SK-N-SH (cell line): ENCODE measurements around the gene ACAP2. TPM values are rescaled to one million over a fixed set of nuclear protein-coding genes. Genes with fewer than 3 reads are reported as not detected.

ENCODE experiments used
- CTCF ChIA-PET: fragments of 300-600, 350-600 bp; formaldehyde crosslinking; extraction: SDS; loops from one replicate; lab custom pipeline; 2021; lab: Yijun Ruan, JAX
- POLR2A ChIA-PET: fragments of 350-600 bp; sonication (Branson Sonifier 250); formaldehyde crosslinking; extraction: SDS; loops from one replicate; lab custom pipeline; 2020; ENCODE audit warnings: antibody characterized with exemption, inconsistent platforms; lab: Yijun Ruan, JAX
- DNase-seq: peaks from one replicate; pipeline ENCODE4 v3.0.0; 2012
- H2AFZ ChIP-seq: fragments of 200-600 bp; sonication (generic); 2 replicates; pipeline ENCODE4 v1.8.1; 2016; ENCODE audit warnings: antibody characterized with exemption, mild to moderate bottlenecking, low read depth
- H3F3A ChIP-seq: fragments of 200-600 bp; sonication (generic); replicated peaks from 2 replicates; pipeline ENCODE3; 2016; ENCODE audit warnings: antibody characterized with exemption, mild to moderate bottlenecking; ENCODE audit not compliant: insufficient read depth
- H3K27ac ChIP-seq, 2 experiments: fragments of 200-500 bp in 1 of 2; fragments of 200-600 bp in 1 of 2; sonication (Bioruptor generic) in 1 of 2; sonication (generic), shearing (Covaris generic) in 1 of 2; 2 replicates each; pipeline versions ENCODE4 v1.5.1 to v1.6.1; 2014 to 2016; ENCODE audit warnings: low read depth in 2 of 2, inconsistent platforms in 1 of 2, low read length in 1 of 2, mild to moderate bottlenecking in 1 of 2, mixed read lengths in 1 of 2
- H3K27me3 ChIP-seq: fragments of 200-600 bp; sonication (generic), shearing (Covaris generic); 2 replicates; pipeline ENCODE4 v1.6.1; 2016; ENCODE audit warnings: mixed run types; ENCODE audit not compliant: insufficient read depth
- H3K36me3 ChIP-seq, 2 experiments: fragments of 200-500 bp in 1 of 2; fragments of 200-600 bp in 1 of 2; sonication (Bioruptor generic) in 1 of 2; sonication (generic) in 1 of 2; replicated peaks in 1 of 2; 2 replicates each; pipeline versions ENCODE3 to v1.5.1; 2014 to 2016; ENCODE audit warnings: low read length in 1 of 2, mild to moderate bottlenecking in 1 of 2; ENCODE audit not compliant: insufficient read depth in 2 of 2, control insufficient read depth in 1 of 2
- H3K4me1 ChIP-seq, 2 experiments: fragments of 200-500 bp in 1 of 2; fragments of 200-600 bp in 1 of 2; sonication (Bioruptor generic) in 1 of 2; sonication (generic), shearing (Covaris generic) in 1 of 2; 2 replicates each; pipeline versions ENCODE4 v1.5.1 to v1.6.1; 2014 to 2016; ENCODE audit warnings: low read depth in 1 of 2, low read length in 1 of 2, mixed run types in 1 of 2; ENCODE audit not compliant: insufficient read depth in 2 of 2, control insufficient read depth in 1 of 2
- H3K4me2 ChIP-seq: fragments of 200-600 bp; sonication (generic), shearing (Covaris generic); 2 replicates; pipeline ENCODE4 v1.6.1; 2017; ENCODE audit warnings: mixed run types
- H3K4me3 ChIP-seq, 2 experiments: fragments of 200-500 bp in 1 of 2; fragments of 200-600 bp in 1 of 2; sonication (Bioruptor generic) in 1 of 2; sonication (generic), shearing (Covaris generic) in 1 of 2; 2 replicates each; pipeline versions ENCODE4 v1.5.1 to v1.8.1; 2014 to 2016; ENCODE audit warnings: low read depth in 2 of 2, inconsistent platforms in 1 of 2, low read length in 1 of 2, mild to moderate bottlenecking in 1 of 2, mixed read lengths in 1 of 2, moderate library complexity in 1 of 2
- H3K79me2 ChIP-seq: fragments of 200-600 bp; sonication (generic); 2 replicates; pipeline ENCODE4 v1.8.1; 2017; ENCODE audit warnings: mild to moderate bottlenecking; ENCODE audit not compliant: insufficient read depth
- H3K9ac ChIP-seq: fragments of 200-600 bp; sonication (generic); 2 replicates; pipeline ENCODE4 v1.6.1; 2017; ENCODE audit warnings: mixed run types
- H3K9me2 ChIP-seq: fragments of 200-600 bp; sonication (generic); 2 replicates; pipeline ENCODE4 v1.6.1; 2017; ENCODE audit warnings: mixed run types
- H3K9me3 ChIP-seq: fragments of 200-600 bp; sonication (generic); 2 replicates; pipeline ENCODE4 v1.6.1; 2017; ENCODE audit warnings: mixed run types, mild to moderate bottlenecking, moderate library complexity
- H4K20me1 ChIP-seq: fragments of 200-600 bp; sonication (generic); 2 replicates; pipeline ENCODE4 v1.6.1; 2017; ENCODE audit warnings: mild to moderate bottlenecking, mixed run types; ENCODE audit not compliant: insufficient read depth
- CHD2 ChIP-seq: fragments of 150-350 bp; IDR thresholded peaks from 2 replicates; pipeline ENCODE4 v1.6.1; 2018; ENCODE audit warnings: low read length; ENCODE audit not compliant: partially characterized antibody
- FOSL2 ChIP-seq: IDR thresholded peaks from 2 replicates; pipeline ENCODE4 v1.4.0; 2012; ENCODE audit warnings: low read depth, mild to moderate bottlenecking, moderate library complexity, borderline replicate concordance
- FOXJ3 ChIP-seq: sonication (generic); formaldehyde crosslinking; IDR thresholded peaks from 2 replicates; pipeline ENCODE4 v1.5.1; 2020; ENCODE audit warnings: mild to moderate bottlenecking, missing genetic modification reagents
- FOXM1 ChIP-seq: IDR thresholded peaks from 2 replicates; pipeline ENCODE4 v1.4.0; 2012; ENCODE audit warnings: low read depth, mild to moderate bottlenecking
- GATA2 ChIP-seq: sonication (generic); formaldehyde crosslinking; IDR thresholded peaks from 2 replicates; pipeline ENCODE4 v1.5.0; 2020; ENCODE audit warnings: mild to moderate bottlenecking, missing genetic modification reagents
- IRF3 ChIP-seq: fragments of 150-350 bp; IDR thresholded peaks from 2 replicates; pipeline ENCODE4 v1.6.1; 2016; ENCODE audit warnings: mild to moderate bottlenecking, low read depth, low read length
- NRF1 ChIP-seq: IDR thresholded peaks from 2 replicates; pipeline ENCODE4 v1.6.1; 2012; ENCODE audit warnings: low read depth, mild to moderate bottlenecking, low read length
- POLR2AphosphoS5 ChIP-seq: IDR thresholded peaks from 2 replicates; pipeline ENCODE4 v1.6.1; 2012; ENCODE audit warnings: low read depth, low read length
- RCOR1 ChIP-seq: fragments of 150-350 bp; IDR thresholded peaks from 2 replicates; pipeline ENCODE4 v1.6.1; 2017; ENCODE audit warnings: antibody characterized with exemption, low read length
- REST ChIP-seq: IDR thresholded peaks from 2 replicates; pipeline ENCODE4 v1.6.1; 2012; ENCODE audit warnings: mild to moderate bottlenecking, low read depth, low read length, moderate library complexity
- RFX5 ChIP-seq: IDR thresholded peaks from 2 replicates; pipeline ENCODE4 v1.6.1; 2012; ENCODE audit warnings: mild to moderate bottlenecking, improper control_type of control experiment, low read length
- TEAD4 ChIP-seq: IDR thresholded peaks from 2 replicates; pipeline ENCODE4 v1.4.0; 2012; ENCODE audit warnings: mild to moderate bottlenecking, borderline replicate concordance; ENCODE audit not compliant: insufficient read depth
- YY1 ChIP-seq: IDR thresholded peaks from 2 replicates; pipeline ENCODE4 v1.4.0; 2012; ENCODE audit warnings: low read depth, mild to moderate bottlenecking
- ZBTB33 ChIP-seq: IDR thresholded peaks from 2 replicates; pipeline ENCODE4 v1.4.0; 2012; ENCODE audit warnings: low read depth, borderline replicate concordance
- WGBS: methylation state at CpG from one replicate; pipeline ENCODE4 v1.1.6; 2017; ENCODE audit warnings: low lambda C conversion rate; 5-methylcytosine and 5-hydroxymethylcytosine counted together
- polyA plus RNA-seq, 3 experiments: library from polyadenylated mRNA; depleted of rRNA; stranded (reverse); fragments of >200 nt; gene quantifications; 2 replicates each; pipeline ENCODE4 v1.2.3, GENCODE V29; 2012

The ACAP2 gene
- polyA plus RNA-seq, 1 of the 3 experiments (the other 2 are of a cell fraction) = 6.8 TPM

- TF ChIP-seq FOSL2 (no peak), YY1 (no peak), RFX5 (no peak), FOXM1 (no peak), CHD2 (no peak), IRF3 (no peak), GATA2 (no peak)
Observed at GRCh38 chr3:195263925-195264600, 178.8 kb downstream of the ACAP2 start (continued).

GRCh38 chr3:195263193-195263924 lies 179.5 kb downstream of the ACAP2 start:
- H3K9ac ChIP-seq = no peak overlapping the region
- TF ChIP-seq RFX5 = no peak
- no peak for TF ChIP-seq FOXJ3
- no peak for TF ChIP-seq REST
- TF ChIP-seq RCOR1 = no peak
- no peak for TF ChIP-seq NRF1
- TF ChIP-seq POLR2AphosphoS5 = no peak
- TF ChIP-seq CHD2 = no peak
- TF ChIP-seq TEAD4 = no peak
- no peak for TF ChIP-seq ZBTB33
- TF ChIP-seq YY1 = no peak
- TF ChIP-seq, all 33 proteins: peak for 0
- H2AFZ ChIP-seq = no peak overlapping the region
- H3F3A ChIP-seq = no peaks in the 10 kb centered on the region
- no peaks in the 10 kb centered on the region for H3K9me2 ChIP-seq
- H3K27ac ChIP-seq = no peak overlapping the region
- no peak overlapping the region for H3K4me2 ChIP-seq
- H3K9me3 ChIP-seq = no peaks in the 10 kb centered on the region
- H3K27me3 ChIP-seq = no peaks in the 10 kb centered on the region
- ChIA-PET POLR2A (no interaction called here), CTCF (interaction anchor here (1.4 to 3.9 kb wide), 5 partner anchors 8 to 592 kb away, joined by 3 to 48 read pairs (median 13); partner anchors contain the start of genes LSG1 and XXYLT1)
- DNase-seq = no peak
- H4K20me1 ChIP-seq = no peaks in the 10 kb centered on the region; the same call in 1 of the 2 replicates
- H3K4me3 ChIP-seq = no peak overlapping the region
- peaks cover 0 to 9% of the 10 kb centered on the region in 2 experiments for H3K36me3 ChIP-seq
- 91% methylated on average over 10 of the region's 11 CpGs for WGBS
- H3K79me2 ChIP-seq = peaks cover 52% of the 10 kb centered on the region
- H3K4me1 ChIP-seq = peaks cover 13 to 23% of the 10 kb centered on the region in 2 experiments
